GM19238 (cell line): ENCODE measurements around the gene SLC39A7.

Experiments used
- DNase-seq: peaks from one replicate; pipeline ENCODE4 v3.0.0; 2011; ENCODE audit warnings: low spot score; ENCODE audit not compliant: insufficient read length

The SLC39A7 gene, protein sequence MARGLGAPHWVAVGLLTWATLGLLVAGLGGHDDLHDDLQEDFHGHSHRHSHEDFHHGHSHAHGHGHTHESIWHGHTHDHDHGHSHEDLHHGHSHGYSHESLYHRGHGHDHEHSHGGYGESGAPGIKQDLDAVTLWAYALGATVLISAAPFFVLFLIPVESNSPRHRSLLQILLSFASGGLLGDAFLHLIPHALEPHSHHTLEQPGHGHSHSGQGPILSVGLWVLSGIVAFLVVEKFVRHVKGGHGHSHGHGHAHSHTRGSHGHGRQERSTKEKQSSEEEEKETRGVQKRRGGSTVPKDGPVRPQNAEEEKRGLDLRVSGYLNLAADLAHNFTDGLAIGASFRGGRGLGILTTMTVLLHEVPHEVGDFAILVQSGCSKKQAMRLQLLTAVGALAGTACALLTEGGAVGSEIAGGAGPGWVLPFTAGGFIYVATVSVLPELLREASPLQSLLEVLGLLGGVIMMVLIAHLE

DNA sequence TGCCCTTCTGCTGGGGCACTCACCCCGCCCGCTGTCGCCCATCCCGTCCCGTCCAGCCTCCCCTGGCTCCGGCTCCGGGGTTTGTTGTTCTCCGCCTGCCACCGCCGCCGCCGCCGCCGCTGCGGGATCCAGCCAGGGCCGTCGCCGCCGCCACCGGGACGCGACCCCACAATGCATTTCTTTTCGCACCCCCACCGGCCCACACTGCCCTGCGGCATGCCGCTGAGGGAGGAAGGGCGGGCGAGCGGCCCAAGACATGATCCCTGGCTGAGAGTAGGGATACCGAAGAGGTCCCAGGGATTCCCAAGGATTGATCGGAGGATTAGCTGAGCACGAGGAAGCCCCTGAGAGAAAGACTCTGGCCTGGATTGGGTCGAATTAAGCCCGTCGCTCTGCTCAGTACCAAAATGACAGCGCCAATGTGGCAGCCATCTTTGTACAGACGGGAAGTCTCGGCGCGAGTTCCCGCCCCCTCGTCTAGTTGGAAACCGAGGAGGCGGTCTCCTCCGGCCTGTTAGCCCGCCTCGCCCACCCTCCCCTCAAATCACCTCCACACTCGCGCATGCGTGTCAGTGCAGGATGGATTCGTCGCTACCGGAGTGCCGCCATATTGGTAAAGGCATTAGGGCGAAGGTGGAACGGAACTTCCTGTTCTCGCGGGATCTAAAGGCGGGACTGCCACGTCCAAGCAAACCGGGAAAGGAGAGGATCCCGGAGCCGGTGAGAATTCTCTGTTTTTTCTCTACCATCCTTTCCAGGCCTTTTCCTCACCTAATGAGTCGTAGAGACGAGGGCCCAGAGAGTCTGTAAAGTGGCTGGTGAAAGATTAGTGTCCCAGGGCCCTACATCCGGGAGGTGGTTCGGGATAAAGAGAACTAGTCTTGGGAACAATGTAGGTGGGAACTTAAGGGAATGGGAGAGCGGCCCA is at the start of gene SLC39A7, which contains the start of gene RXRB:
TSS of gene SLC39A7 (plus strand) at position 649 of the 928 bp plus-strand sequence. CDS start 379 bp downstream, outside the sequence.
TSS of gene RXRB (minus strand) at position 447 of the 928 bp plus-strand sequence. CDS start at position 258, 189 bp downstream.
- DNase-seq = peak; percentile 93

DNA sequence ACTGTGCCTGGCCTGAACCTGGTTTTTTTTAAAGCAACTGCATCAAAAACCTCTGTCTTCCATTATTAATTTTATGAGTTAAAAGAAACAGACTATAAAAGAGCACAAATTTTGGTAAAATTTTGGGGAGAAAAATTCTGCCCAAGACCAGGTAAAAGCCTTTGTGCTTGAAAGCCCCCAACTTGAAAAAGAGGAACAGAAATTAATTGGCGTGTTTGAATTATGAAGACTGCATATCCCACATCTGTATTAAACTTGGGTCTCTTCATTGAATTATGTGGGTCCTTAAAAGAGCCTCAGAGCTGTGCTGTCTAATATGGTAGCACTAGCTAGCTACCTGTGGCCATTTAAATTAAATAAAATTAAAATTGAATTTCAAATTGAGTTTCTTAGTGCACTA is 49.6 kb upstream of the SLC39A7 start:
- no peak for DNase-seq

DNA sequence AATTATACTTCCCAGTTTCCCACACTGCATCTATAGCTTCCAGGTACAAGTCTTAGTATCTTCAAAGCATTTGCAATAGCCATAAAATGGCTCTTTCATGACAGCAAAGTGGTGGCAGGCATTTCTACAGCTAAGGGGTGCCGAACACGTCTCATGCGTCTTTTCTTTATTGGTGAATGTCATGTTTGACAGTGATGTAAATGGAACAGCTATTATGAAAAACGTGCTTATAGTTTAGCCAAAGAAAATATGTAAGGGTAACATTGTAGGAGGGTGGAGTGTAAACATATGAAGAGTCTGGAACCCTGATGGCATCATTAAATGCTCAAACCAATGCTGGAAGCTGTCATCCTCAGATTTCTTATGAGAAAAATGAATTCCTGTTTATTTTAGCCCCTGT is 46.3 kb upstream of the SLC39A7 start:
- DNase-seq = no peak

DNA sequence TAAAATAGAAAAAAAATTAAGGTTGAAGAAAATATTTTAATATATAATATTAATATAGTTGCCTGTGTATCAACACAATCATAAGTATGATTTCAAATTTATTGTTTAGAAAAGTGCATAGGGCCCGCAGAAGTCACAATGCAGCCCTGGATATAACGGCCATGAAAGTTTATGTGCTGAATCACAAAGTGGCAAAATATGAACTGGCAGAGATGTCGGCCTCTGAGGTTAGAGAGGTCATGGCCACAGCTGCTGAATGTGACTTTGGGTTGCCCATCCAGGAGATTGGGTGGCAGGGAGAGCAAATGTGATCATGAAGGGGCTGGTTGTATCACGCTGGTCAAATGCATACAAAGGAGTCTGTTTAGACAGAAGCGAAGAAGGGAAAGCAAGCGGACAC is 44.1 kb upstream of the SLC39A7 start:
- no peak for DNase-seq

DNA sequence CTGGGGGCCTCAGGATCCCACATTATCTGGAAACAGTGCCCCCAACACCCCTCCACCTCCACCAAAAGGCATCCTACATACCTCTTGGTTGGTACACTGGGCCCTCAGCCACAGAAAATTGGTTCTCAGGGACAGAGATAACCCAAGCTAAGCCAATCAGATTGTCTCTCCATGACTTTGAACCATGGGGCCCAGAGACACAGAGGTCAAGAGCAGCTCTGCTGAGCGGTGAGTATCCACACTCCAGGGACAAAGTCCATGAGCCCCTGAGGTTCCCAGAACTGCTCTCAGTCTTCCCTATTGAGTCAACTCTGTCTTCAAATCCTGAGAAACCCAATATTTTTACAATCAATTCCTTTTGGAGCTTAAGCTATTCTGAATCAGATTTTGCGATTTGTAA is 43.7 kb upstream of the SLC39A7 start:
- no peak for DNase-seq

DNA sequence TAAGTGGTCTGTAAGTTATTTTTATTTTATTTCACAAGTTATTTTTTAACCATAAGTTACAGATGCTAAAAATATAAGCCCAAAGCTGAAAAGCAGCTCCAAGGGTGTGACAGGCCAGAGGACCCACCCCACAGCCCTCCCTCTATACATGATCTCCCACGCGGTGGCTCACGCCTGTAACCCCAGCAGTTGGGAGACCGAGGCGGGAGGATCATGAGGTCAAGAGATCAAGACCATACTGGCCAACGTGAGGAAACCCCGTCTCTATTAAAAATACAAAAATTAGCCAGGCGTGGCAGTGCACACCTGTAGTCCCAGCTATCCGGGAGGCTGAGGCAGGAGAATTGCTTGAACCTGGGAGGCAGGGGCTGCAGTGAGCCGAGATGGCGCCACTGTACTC is 40.6 kb upstream of the SLC39A7 start:
- DNase-seq = no peak

DNA sequence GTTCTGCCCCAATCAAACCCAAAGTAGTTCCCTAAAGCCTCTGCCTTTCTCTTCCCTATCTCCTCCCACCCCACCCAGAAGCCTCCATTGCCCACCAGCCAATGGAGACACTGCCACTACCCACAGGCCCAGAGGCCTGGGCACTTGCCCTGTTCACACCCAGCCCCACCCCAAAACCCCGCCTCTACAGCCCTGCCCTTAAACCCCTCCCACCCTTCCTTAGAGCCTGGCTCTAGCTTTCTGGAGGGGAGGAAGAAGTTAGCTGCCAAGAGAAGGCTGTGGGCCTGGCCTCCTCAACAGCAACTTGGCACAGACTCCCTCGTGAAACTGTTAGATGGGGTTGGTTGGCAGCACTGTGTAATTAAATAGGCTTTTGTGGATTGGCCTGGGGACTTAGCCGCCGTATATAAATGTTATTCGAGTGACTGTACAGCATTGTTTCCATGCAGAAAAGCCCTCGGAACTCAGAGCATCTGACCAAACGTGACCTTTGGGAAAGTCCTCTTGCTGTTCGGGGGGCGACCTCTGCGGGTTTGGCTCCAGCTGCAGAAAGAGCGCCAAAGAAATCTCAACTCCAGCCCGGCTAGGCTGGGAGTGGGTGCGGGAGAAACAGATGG is 39.8 kb upstream of the SLC39A7 start:
- DNase-seq = no peak

DNA sequence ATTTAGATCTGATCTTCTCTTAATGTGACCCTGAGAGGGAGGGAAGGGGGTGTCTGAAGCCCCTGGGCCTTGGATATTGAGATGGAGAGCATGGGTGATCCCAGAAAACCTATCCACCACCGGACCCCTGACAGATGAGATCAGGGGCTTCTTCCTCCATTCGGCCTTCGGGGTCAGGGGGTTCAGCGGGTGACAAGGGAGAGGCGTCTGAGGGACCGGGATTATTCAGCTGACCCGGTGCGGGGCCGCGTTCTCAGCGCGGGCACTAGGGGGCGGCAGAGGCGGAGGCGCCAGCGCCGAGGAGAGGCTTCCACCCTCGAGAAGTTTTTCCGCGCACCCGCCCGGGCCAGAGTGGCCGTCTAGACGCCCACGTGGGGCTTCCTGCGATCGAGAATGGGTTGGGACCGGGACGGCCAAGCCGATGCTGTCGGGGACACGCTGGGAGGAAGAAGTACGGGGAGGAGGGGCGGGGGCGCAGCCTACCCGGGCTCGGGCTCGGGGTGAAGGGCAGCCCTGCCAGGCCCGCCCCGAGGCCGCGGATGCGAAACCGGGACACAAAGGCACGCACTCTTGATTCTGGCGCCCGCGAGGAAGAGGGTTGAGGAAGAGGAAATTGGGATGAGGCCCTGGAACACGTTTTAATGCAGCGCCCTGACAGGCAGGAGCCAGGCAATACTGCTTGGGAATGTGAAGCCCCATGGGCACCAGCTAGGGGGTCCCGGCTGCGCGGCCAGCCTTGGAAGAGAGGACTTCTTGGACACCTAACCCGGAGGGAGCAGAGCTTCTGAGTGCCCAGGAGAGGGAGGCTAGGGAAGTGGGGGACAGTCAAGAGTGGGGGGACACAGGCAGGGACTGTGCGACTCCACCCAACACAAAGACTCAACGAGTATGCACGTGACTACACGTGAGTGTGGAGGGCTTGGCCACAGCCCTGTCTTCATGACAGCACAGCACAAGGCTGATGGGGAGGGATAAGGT is 39.0 kb upstream of the SLC39A7 start:
- peak; percentile 90 for DNase-seq

DNA sequence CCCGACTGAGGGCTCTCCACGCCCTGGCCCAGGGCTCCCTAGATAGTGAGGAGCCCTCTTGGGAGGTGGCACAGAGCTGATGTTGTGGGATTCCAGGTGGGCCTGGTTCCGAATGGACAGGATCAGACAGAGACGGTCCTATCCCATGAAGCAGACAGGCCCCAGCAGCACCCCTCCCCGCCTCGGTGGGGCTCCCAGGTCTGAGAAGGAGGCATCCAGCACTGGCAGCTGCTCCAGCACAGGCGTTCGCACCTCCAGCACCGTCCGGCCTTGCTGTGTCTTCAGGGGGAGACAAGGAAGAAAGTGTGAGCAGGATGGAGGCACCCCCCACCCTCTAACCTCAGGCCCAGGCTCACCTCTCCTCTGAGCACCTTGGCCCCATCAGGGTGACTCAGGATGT is 37.1 kb upstream of the SLC39A7 start:
- DNase-seq = no peak

DNA sequence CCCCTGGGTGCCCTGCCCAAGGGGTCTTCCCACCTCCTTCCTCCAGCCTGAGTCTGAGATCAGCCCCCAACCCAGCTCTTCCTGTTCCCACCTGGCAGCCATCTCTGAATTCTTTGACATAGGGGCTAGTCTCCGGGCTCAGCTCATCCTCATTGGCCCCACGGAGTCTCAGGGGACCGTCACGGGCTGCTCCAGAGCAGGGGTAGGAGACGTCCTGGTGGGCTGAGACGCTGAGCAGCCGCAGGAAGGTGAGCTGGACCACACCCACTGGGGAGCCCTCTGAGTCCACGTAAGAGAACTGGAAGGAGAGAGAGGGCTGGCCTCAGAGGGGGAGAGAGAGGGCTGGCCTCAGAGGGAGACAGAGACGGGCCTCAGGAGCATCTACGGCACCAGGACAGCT is 36.5 kb upstream of the SLC39A7 start:
- DNase-seq = no peak

DNA sequence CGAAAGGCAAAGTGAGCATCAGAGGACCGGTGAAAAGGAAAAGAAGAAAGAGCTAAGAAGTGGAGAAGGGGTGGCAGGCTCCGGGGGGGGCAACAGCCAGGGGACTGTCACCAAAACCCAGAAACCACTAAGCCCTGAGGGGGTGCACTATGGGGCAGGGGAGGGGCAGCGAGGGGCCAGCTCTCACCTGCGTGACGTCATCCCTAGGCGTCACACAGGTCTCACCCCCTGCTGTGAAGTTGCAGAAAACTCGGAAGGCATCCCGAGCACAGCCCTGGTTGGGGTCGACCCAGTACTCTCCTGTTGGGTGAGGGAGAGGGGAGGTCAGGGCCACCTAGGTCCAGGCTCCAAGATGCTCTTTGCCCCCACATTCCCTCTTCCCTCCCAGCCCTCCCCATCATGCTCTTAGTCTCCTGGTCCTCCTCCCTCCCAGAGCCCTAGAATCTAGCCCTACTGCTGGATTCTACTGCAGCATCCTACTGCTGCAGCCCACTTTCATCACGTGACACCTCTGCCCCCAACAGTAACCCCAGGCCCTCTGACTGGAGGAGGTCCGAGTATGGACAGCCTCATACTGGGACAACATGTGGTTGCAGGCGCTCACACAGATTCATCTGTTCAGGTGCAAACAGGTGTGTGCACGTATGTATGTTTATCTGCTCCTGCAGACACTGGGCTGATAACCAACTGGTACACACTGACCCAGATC is 35.8 kb upstream of the SLC39A7 start:
- DNase-seq = no peak

DNA sequence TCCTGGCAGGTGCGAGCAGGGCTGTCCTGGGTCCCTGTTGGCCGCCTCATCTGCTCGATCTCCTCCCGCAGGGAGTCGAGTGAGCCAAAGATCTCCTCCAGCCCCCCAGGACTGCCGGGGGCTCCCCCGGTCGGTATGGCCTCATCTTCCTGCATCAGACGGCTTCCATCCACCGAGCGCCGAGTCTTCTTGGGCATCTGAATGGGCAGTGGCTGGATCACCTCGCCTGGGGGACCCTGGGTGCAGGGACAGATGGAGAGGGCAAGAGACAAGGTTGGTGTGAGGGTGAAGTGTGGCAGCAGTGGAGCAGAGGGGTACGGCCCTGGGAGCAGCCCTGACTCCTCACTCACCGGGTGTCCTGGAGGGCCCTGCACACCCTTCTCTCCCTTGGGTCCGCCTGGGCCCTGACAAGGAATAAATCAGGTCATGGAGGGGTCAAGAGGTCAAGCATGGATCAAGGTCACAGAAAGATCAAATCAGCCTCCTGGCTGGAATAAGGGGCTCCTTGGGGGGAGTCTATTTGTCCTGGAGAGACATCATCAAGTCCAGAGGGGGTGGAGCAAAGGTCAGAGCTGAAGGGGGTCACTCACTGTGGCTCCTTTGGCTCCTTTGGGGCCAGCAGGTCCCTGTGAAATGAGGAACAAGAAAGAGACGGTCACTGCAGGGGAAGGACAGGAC is 34.9 kb upstream of the SLC39A7 start:
- DNase-seq = no peak

DNA sequence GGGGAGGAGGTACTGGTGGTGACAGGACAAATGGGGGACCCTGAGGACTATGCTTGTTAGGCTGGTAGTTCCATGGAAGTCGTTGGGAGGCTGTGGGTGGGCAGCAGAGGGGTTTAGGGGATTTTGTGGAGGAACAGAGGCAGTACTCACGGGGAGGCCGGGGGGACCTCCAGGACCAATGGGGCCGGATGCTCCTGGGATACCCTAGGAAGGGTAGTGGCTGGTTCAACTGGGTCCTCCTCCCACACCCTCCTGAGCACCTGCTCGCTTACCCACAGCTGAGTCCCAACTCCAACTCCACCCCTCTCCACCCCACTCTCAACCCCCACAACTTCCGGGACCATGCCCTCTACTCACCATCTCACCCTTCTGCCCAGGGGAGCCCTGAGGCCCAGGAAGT is 34.3 kb upstream of the SLC39A7 start:
- DNase-seq = no peak

DNA sequence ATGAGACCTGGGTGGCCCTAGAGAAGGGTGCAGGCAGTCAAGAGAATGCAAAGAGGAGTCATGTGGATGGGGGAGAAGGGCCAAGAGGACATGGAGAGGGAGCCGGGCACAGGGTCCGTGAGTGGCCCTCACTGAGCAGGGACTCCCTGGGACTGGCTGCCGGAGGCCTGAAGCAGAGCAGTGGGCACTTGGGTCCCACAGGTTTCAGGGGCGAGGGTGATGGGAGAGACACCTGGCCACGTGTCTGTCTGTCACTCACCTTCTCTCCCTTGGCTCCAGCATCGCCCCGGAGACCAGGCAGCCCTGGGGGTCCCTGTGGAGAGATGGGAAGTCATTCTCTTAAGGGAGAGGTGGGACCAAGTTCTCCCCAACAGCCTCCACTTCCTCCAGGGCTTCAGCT is 33.9 kb upstream of the SLC39A7 start:
- DNase-seq = no peak

DNA sequence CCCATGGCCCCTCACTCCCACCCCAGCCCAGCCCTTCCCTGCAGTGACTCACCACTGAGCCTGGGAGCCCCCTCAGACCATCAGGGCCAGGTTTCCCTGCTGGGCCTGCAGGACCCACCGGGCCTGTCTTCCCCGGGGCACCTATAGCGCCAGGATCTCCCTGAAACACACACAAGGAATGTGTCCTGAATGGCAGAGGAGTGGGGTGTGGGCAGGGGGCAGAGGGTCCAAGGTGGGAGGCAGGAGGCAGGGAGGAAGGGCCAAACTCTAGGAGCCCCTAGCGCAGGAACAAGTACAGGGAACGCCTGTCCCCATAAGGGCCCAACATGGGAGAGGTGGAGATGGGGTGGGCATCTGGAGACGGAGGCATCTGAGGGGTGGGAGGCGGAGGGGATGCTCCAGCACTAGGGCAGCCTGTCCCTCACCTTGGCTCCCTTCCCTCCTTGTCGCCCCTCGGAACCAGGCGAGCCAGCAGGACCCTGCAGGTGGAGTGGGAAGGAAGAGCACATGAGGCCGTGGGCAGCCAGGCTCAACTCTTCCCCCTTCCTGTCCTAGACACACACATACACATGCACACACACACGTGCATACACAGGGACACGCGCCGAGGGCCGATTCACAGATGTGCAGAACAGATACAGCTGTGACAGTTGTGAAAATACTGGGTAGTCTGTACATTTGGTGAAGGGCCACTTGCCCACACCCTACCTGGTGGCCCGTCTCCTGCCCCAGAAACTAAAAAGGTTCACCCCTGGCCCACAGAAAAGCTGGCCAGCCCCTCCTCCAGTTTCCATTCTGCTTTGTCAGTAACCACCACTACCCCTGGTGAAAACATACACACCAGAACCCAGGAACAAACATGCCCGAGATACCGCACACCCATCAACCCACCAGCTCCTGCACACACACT is 33.0 kb upstream of the SLC39A7 start:
- DNase-seq = no peak

DNA sequence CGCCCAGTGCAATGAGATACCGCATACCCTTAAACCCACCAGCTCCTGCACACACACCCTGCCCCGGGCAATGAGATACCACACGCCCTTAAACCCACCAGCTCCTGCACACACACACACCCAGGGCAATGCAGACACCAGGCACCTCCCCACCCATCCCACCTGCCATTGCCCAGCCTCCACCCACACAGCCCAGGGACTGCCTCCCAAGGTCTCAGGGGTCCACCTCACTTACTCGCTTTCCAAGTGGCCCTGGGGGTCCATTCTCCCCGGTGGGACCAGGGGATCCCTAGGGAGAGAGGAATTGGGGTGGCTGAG is 32.4 kb upstream of the SLC39A7 start:
- no peak for DNase-seq

DNA sequence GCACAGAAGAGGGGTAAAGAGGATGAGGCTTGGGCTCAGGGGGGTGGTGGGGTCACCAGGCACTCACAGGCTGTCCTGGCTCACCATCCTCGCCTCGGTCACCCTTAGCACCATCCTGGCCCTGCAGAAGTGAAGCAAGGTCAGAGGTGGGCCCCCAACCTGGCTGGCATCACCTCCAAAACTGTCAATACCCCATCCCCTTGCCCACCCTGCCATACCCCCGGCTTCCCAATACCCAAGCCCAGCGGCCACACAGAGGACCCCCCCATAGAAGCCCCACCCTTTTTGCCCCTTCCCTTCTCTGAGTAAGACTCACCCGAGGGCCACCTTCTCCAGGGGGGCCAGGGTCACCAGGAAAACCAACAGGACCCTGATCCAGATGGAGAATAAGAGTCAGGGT is 32.0 kb upstream of the SLC39A7 start:
- DNase-seq = no peak
